GM19099 (cell line): ENCODE measurements around the gene KRT7.

Experiments
- POLR2A ChIP-seq: IDR thresholded peaks from 3 replicates; pipeline ENCODE4 v1.6.1; 2011; ENCODE audit warnings: low read depth; ENCODE audit not compliant: insufficient read length; ENCODE audit errors: extremely low read depth

Gene KRT7

DNA sequence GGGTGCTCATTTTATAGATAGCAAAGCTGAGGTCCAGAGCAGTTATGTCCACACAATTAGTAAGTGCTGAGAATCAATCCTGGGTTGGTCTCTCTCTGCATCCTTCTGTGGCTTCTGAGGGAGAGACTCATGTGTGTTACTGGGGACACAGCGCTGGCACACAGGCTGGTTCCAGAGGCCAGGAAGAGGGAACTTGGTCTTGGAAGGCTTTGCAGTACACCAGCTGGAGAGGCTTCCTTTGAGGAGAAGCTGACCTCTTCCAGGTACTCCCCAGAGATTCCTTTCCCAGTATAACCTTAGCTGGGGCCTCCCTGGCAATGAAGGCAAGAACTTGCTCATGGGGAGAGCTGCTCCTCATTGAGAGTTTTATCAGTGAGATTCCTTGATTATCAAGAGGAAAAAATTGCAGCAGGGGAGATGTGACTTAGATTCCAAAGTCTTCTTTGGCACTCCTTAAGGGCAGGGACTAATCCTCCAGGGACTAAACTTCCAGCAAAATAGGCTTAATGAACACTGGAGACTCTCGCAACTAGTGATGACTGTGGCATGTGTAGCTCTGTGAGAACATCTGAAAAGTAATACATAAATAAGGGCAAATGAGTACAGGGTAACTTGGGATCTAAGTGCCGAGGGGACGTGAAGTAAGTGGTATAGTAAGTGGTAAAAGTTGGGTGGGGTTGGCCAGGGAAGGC is 27.3 kb upstream of the KRT7 start:
- no peak for TF ChIP-seq POLR2A

DNA sequence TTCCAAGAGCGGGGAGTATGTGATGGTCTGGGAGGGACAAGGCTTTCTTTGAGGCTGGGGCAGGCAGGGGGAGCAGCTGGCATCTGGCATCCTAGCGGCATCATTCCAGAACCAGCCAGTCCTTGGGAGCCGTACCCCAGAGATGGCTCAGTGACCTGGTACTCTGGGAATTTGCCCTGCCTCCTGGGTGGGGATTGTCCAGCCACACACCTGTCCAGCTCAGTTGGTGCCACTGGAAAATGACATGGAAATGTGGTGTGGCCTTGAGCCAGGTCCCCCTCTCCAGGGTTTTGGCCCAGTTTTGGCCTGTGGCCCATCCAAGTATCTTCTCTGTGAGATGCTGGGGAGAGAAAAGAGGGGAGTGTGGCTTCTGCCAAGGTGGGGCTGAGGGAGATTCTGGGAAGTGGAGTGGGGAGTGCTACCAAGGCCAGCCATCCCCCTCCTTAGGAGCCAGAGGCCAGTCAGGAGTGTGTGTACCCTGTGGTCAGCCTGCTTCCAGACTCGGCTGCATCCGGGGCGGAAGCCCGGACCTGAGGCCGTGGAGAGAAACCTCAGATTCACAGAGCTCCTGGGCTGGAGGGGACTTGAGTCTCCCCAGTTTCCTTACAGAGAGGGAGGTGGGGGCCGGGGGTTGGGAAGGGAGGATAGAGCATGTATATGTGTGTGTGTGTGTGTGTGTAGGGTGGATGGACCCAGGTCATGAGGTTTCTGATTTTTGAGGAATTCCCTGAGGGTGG is 26.6 kb upstream of the KRT7 start:
- no peak for TF ChIP-seq POLR2A

DNA sequence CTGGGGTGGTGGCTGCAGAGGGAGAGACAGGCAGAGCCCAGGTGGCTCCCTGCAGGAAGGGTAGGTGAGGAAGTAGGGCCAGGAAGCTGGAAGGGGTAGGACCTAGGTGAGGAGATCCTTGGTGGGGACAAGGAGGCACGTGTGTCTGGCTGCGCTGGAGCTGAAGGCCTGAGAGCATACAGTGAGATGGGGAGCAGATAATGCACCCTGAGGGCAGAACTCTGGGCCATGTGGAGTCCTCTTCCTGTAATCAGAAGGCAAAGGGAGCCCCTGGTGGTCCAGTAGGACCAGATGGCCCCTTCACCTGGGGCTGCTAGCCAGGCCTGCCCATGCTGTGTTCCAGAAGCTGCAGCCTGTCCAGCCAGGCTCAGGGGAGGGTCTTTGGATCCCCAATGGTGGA is 25.9 kb upstream of the KRT7 start:
- no peak for TF ChIP-seq POLR2A

DNA sequence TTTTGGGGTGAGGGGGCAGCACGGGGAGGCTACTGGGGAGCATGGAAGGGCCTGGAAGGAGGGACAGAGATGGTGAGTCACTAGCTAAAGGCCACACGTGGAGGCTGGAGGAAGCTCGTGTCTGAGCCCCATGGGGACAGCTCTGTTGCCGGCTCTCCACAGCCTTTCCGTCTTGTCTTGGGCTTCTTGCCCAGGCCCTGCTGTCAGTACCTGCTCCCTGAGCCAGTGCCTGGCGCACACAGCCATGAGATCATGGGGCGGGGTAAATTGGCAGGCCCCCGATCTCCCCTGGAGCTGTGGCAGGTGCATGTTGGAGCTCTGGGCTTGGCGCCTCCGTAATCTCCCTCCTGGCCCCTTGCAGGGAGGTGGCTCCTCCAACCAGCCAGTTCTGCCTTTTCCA is 25.1 kb upstream of the KRT7 start:
- no peak for TF ChIP-seq POLR2A

DNA sequence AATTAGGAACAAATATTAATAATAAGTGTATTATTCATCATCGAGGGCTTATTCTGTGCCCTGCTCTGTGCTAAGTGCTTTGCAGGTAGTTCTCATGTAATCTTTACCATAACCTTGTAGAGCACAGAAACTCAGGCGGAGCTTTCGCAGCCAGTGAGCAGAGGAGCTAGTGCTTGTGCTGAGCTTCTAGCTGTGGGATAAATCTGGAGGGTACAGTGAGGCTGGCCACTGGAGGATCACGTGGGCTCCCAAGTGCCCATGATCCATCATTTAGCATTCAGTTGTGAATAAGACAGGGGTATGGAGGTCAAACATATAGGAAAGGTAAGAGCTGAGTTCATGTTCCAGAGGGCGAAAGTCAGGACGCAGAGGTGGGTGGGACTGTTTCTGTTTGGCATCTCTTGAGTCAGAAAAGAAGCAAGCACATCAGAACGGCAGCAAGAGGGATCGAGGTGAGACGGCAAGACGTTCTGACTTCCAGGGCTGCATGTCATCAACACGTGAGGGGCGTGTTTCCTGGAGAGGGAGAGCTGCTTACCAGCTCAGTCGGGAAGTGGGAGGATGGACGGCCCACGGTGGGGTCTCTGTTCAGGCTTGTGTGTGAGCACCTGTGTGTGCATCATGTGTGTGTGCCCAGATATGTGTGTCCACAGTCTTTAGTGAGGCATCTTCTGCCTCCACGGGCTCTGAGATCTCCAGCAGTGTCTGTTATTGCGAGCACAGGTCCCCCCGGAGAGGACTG is 24.4 kb upstream of the KRT7 start:
- no peak for TF ChIP-seq POLR2A

DNA sequence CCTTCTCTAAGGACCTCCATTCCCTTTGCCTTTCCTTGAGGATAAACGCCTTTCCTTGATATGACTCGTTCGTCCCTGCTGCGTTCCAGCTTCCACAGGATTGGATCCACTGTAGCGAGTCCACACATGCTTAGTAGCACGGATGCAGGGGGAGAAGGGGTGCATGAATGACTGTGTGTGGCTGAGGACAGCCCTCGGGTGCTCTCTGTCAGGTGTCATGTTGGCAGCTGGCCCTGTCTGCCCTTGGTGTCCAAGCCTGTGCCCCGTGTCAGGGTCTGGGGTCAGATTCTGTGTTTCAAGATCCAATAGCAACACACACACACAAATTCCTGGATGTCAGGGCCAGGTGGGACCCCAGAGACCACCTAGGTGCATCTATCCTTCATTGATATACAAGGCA is 23.7 kb upstream of the KRT7 start:
- TF ChIP-seq POLR2A = no peak

DNA sequence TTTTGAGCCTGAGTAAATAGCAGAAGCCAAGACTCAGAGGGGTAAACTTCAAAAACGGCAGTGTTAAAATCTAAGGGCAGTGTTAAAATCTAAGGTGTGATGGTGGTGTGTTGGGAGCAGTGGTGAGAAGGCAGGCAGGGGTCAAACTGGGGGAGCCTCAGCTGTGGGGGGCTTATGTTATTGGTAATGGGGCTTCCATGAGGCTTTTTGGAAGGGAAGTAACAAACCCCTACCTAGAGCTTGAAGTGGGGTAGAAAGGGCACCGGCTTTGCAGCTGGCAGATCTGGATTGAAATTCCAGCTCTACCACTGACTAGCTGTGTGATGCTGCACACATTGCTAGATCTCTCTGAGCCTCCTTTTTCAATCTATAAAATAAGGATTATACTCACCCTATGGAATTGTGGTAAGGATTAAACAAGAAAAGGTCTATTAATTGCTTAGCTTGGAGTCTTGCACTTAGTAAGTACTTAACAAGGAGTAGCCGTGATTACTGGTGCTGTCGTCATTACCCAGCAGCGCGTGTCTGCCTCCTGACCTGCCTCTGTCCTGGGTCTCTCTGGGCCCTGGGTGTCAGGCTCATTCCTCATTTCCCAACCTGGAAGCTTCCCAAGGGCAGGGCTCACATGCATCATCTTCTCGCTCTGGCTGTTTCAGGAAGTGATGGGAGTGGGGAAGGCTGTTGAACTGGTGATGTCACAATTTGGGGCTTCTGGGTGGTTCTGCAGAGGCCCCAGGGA is 22.7 kb upstream of the KRT7 start:
- no peak for TF ChIP-seq POLR2A

DNA sequence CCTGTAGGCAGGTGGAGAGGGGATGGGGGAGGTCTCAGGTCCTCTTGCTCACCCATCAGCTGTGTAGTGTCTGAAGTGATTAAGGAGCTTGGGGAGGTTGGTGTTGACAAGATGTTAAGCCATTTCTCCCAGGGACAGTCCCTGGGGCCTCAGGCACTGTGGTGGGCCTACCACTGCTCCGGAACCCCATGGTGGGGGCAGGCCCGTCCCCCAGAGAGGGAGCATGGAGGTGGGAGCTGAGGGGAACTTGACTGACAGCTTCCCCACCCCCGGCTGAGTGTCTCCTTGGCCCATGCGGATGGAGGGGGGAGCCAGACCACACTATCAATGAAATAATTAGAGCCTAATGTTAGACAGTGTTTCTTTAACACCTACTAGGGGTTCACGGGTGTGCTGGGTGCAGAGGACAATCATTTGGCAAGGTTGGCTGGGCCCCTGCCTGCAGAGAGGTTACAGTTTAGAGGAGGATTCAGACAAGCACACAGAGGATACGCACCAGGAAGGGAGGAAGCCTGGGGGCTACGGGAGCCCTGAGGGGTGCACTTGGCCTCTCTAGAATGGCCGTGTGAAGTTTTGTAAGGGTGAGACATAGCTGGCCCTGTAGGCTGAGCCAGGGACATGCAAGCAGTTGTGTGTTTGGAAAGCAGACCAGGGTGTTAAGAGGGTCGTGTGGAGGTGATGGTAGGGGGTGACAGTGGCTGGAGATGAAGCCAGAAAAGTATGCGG is 22.0 kb upstream of the KRT7 start:
- no peak for TF ChIP-seq POLR2A

DNA sequence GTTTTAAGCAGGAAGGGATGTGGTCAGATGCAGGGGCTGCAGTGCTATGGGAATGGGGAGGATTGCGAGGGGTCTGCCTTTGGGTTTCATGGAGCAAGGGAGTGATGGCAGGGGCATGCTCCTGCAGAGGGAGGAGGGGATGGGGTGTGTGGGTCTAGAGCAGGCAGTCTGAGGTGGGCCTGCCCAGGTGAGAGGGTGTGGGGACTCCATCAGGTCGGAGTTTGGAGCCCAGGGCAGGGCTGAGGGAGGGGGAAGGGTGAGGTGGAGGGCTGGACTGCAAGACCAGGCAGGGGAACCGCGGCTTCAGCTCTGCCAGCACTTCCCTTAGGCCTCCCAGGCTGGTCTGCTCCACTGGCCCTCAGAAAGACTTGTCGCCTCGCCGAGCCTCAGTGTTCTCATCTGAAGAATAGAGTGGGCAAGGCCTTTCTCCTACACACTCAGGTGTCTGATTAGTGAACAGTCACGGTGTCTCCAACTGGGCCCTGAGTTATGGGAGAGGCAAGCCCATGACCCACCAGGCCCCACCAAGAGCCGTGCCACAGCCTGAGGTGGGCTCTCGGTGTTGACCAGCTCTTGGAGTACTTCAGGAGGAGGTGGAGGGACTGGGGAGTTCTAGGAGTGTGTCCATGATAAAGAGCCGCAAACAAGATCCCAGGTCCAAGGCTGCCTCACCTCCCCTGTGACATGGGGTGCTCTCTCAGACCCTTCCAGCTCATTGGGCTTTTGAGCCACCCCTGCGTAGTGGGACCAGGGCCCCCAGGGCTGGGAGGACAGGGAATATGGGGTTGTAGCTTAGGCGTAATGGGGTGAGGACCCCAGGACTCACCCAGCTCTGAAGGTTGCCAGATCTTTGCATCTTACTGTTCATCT is 21.1 kb upstream of the KRT7 start:
- no peak for TF ChIP-seq POLR2A

DNA sequence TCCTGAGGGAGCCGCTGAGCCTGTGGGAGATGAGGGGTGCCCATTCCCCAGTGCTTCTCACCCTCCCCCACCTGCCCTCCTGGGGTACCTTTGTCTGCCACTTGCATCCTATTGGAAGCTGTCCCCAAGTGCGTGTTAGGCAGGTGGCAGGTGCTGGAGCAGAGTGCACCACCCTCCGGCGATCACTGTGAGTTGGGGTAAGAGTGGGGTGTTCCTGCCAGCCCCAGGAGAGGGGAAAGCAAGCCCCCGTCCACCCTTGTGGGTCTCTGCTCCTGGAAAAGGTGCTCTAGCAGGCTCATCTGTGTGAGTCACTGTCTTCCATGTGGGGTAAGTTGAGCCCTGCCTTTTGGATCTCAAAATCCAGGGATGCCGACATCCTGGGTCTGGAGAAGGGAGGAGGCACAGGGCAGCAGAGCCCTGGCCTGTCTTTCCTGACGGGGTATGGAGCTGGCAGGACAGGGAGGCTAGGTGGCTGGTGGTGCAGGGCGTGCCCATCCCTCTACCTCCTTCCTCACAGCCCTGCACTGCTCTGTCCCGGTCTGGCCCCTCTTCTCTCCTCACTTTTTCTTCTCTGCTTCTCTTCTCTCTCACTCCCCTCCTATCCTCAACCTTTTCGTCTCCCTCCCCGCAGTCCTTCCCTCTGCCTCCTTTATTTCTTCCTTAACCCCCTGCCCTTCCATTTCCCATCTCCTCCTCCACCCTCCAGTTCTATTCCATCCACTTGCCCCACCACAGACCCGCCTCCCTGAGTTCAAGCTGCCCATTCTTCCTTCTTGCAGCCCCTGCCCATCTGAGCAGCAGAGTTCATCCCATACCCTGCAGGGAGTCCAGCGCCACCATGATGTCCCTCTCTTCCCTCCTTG is 20.1 kb upstream of the KRT7 start:
- TF ChIP-seq POLR2A = no peak

DNA sequence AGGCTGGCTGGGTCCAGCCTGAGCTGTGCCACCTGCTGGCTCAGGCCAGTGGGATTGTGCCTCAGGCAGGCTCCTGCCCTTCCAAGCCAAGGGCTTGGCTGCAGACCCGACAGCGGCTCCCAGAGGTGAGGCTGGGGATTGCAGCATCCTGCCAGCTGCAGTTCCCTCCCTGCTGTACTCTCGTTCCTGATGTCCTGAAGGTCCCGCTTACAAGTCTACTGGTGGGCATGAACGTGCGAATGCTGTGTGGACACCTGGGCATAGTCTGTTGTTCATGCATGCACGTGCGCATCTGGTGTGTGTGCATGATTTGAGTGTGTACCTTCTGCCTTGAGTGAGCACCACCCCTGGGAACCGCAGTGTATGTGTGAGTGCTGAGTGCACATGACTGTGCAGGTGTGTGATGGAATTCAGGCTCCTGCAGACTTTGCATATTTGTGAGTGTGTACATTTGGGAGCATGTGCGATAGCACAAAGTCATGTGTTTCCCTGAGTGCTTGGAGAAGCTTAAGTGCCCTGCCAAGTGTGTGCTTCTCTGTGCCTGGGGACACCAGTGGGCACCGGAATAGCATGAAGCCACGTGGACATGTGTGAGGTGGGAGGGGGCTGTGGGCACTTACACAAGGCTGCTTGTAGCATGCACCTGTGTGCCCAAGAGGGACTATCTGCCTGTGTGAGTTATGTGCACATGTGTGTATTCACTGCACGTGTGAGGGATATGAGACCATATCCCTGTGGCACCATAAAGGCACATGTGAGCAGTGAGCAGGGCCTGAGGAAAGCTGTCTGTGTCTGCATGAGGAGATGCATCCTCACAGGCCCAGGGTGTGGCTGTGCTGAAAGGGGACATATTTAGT is 19.3 kb upstream of the KRT7 start:
- TF ChIP-seq POLR2A = no peak

DNA sequence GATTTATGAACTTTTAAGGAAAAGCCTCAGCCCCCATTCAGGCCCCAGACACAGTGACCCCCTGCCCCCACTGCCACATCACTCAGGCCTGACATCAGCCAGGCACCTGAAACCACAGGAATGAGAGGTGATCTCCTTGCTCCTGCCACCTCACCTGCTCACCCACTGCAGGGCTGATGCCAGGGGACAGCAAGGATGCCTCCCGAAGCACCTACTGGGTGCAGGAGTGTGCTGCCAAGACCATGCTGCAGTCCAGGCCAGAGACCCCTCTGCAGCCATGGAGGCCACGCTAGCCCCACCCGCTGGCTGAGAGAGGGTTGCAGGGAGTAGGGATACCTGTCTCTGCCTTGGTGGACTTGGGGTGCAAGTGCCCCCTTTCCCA is 18.6 kb upstream of the KRT7 start:
- no peak for TF ChIP-seq POLR2A

DNA sequence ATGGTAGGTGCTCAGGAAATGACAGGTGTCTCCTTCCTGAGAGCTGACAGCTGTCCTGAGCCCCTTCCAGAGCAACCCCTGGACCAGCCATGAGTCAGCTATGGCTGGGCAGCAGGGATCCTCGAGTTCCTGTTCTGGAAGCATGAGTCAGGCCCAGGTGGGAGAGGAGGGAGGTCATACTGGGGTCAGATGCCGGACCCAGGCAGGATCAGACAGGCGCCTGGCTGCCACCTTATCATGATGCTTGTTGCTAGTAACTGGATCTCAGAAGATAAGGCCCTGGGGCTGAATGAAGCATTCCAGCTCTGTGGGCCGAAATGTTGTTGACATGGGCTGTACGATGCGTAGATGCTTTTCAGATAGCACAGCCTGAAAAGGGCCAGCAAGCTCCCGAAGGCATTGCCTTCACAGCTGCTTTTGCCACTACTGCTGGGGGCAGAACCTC is 17.4 kb upstream of the KRT7 start:
- TF ChIP-seq POLR2A = no peak
